GM23338 (cell line): Measurements from ENCODE around the gene UBN1. TPM values are rescaled to one million over a fixed set of nuclear protein-coding genes. Genes with fewer than 3 reads are reported as not detected.

Experiments used
- ATAC-seq: fragments of 200-7000 bp; cut with Tn5 transposase; 3 replicates; pipeline ENCODE4 v1.9.1; 2020
- DNase-seq: peaks from one replicate; pipeline ENCODE4 v3.0.0-alpha.2; 2015; ENCODE audit warnings: low spot score
- H2AFZ ChIP-seq: fragments of 200-600 bp; sonication (generic); 2 replicates; pipeline ENCODE4 v1.8.0; 2016; ENCODE audit warnings: antibody characterized with exemption, mild to moderate bottlenecking, moderate library complexity
- H3F3A ChIP-seq: fragments of 200-600 bp; sonication (generic); replicated peaks from 2 replicates; pipeline ENCODE4 v1.8.0; 2017; ENCODE audit warnings: antibody characterized with exemption, mixed run types, low read depth
- H3K27ac ChIP-seq: fragments of 200-600 bp; sonication (generic); 2 replicates; pipeline ENCODE4 v1.6.1; 2016; ENCODE audit warnings: low read depth
- H3K27me3 ChIP-seq: fragments of 200-600 bp; sonication (generic); 2 replicates; pipeline ENCODE4 v1.8.0; 2016; ENCODE audit warnings: mild to moderate bottlenecking, mixed run types, moderate library complexity; ENCODE audit not compliant: insufficient read depth
- H3K36me3 ChIP-seq: fragments of 200-600 bp; sonication (generic); 2 replicates; pipeline ENCODE4 v1.8.0; 2016; ENCODE audit warnings: mild to moderate bottlenecking; ENCODE audit not compliant: insufficient read depth
- H3K4me1 ChIP-seq: fragments of 200-600 bp; sonication (generic); 2 replicates; pipeline ENCODE4 v1.8.0; 2016; ENCODE audit warnings: mild to moderate bottlenecking, moderate library complexity; ENCODE audit not compliant: insufficient read depth
- H3K4me2 ChIP-seq: fragments of 200-600 bp; sonication (generic); 2 replicates; pipeline ENCODE4 v1.7.1; 2017; ENCODE audit warnings: mixed run types
- H3K4me3 ChIP-seq: fragments of 200-600 bp; sonication (generic); 2 replicates; pipeline ENCODE4 v1.6.1; 2016; ENCODE audit warnings: mixed run types
- H3K79me2 ChIP-seq: fragments of 200-600 bp; sonication (generic); replicated peaks from 2 replicates; pipeline ENCODE4 v1.8.0; 2017; ENCODE audit warnings: mild to moderate bottlenecking; ENCODE audit not compliant: insufficient read depth
- H3K9me2 ChIP-seq: fragments of 200-600 bp; sonication (generic); 2 replicates; pipeline ENCODE4 v1.8.0; 2017; ENCODE audit not compliant: insufficient read depth
- H4K20me1 ChIP-seq: fragments of 200-600 bp; sonication (generic); replicated peaks from 2 replicates; pipeline ENCODE4 v1.8.0; 2017; ENCODE audit warnings: mild to moderate bottlenecking; ENCODE audit not compliant: insufficient read depth
- H3K27ac Mint-ChIP-seq: 2 replicates; pipeline ENCODE4 v1.8.0; 2020; ENCODE audit warnings: inconsistent platforms, mild to moderate bottlenecking, moderate library complexity, mixed read lengths
- H3K27me3 Mint-ChIP-seq: 3 replicates; pipeline ENCODE4 v1.8.0; 2022; ENCODE audit warnings: low read depth, mild to moderate bottlenecking, moderate library complexity, mixed read lengths, inconsistent platforms; ENCODE audit not compliant: insufficient read depth, poor library complexity
- H3K36me3 Mint-ChIP-seq: 3 replicates; pipeline ENCODE4 v1.8.0; 2021; ENCODE audit warnings: low read depth, mild to moderate bottlenecking, inconsistent platforms, moderate library complexity, mixed read lengths
- H3K4me1 Mint-ChIP-seq: 3 replicates; pipeline ENCODE4 v1.8.0; 2020; ENCODE audit warnings: mild to moderate bottlenecking, inconsistent platforms, mixed read lengths
- H3K4me3 Mint-ChIP-seq: 3 replicates; pipeline ENCODE4 v1.8.0; 2021; ENCODE audit warnings: moderate library complexity, mild to moderate bottlenecking, inconsistent platforms, mixed read lengths
- H3K9me3 Mint-ChIP-seq: 3 replicates; pipeline ENCODE4 v1.8.0; 2020; ENCODE audit warnings: moderate library complexity, mild to moderate bottlenecking, inconsistent platforms, mixed read lengths
- EZH2phosphoT487 ChIP-seq: fragments of 200-600 bp; sonication (generic); IDR thresholded peaks from one replicate; pipeline ENCODE4 v1.8.1; 2018; ENCODE audit warnings: antibody characterized with exemption; ENCODE audit not compliant: unreplicated experiment
- NANOG ChIP-seq: IDR thresholded peaks from 2 replicates; pipeline ENCODE4 v1.6.1; 2016; ENCODE audit warnings: antibody characterized with exemption, borderline replicate concordance
- STAT1 ChIP-seq: IDR thresholded peaks from one replicate; pipeline ENCODE4 v1.6.1; 2016; ENCODE audit warnings: antibody characterized with exemption; ENCODE audit not compliant: unreplicated experiment
- ZNF114 ChIP-seq: fragments of 250-450 bp; sonication (Bioruptor Pico); IDR thresholded peaks from 2 replicates; pipeline ENCODE4 v1.5.0; 2020; ENCODE audit warnings: mild to moderate bottlenecking, moderate library complexity
- ZNF331 ChIP-seq: fragments of 250-450 bp; sonication (Bioruptor Pico); IDR thresholded peaks from 2 replicates; pipeline ENCODE4 v1.5.0; 2020; ENCODE audit warnings: low read depth, mild to moderate bottlenecking, moderate library complexity
- polyA plus RNA-seq: library from polyadenylated mRNA; unstranded; fragments of >200 nt; fragmentation: Nextera tagmentation; extraction: Ambion mirVana; gene quantifications from 2 replicates; pipeline ENCODE4 v1.2.1, GENCODE V29; 2016
- total RNA-seq: library from RNA; depleted of rRNA; stranded (reverse); fragments of >200 nt; shearing (Covaris generic); gene quantifications from 2 replicates; pipeline ENCODE4 v1.2.3, GENCODE V29; 2014
- TF ChIP-seq, protein P1 (sequence below): fragments of 250-450 bp; sonication (Bioruptor Pico); IDR thresholded peaks from 2 replicates; pipeline ENCODE4 v1.5.0; 2020; ENCODE audit warnings: mild to moderate bottlenecking, moderate library complexity
- TF ChIP-seq, protein P2 (sequence below): IDR thresholded peaks from one replicate; pipeline ENCODE4 v1.6.1; 2018; ENCODE audit warnings: antibody characterized with exemption; ENCODE audit not compliant: unreplicated experiment

UBN1 gene
- total and polyA plus RNA-seq, 2 experiments from 2014 or later: 18.3 to 46.8 TPM

DNA sequence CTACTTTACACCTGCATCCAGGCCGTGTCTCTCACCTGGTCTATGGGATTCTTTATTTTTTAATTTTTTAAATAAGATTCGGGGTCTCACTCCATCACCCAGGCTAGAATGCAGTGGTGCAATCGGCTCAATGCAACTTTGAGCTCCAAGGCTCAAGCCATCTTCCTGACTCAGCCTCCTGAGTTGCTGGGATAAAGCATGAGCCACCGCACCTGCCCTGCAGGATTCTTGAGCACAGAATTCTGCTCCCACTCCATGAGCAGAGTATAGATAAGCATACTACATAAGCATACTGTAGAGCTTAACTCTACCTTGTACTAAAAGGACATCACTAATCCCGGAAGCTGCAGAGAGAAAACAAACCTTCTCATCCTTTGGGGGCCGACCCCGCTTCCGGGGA is 15.7 kb upstream of the UBN1 start:
- Histone ChIP-seq H3K79me2 (peaks cover 14% of the 10 kb centered on the region), H3K36me3 (peaks cover 43% of the 10 kb centered on the region), H3K27me3 (no peaks in the 10 kb centered on the region), H3K4me3 (no peak overlapping the region), H3K27ac (no peak overlapping the region), H2AFZ (no peak overlapping the region), H3F3A (peaks cover 3% of the 10 kb centered on the region; the same call in 1 of the 2 replicates), H4K20me1 (peaks cover 32% of the 10 kb centered on the region), H3K9me2 (no peaks in the 10 kb centered on the region), H3K4me1 (no peaks in the 10 kb centered on the region), H3K4me2 (no peak overlapping the region)
- peaks cover 66% of the 10 kb centered on the region for H3K36me3 Mint-ChIP-seq
- DNase-seq: no peak
- TF ChIP-seq, protein P1, sequence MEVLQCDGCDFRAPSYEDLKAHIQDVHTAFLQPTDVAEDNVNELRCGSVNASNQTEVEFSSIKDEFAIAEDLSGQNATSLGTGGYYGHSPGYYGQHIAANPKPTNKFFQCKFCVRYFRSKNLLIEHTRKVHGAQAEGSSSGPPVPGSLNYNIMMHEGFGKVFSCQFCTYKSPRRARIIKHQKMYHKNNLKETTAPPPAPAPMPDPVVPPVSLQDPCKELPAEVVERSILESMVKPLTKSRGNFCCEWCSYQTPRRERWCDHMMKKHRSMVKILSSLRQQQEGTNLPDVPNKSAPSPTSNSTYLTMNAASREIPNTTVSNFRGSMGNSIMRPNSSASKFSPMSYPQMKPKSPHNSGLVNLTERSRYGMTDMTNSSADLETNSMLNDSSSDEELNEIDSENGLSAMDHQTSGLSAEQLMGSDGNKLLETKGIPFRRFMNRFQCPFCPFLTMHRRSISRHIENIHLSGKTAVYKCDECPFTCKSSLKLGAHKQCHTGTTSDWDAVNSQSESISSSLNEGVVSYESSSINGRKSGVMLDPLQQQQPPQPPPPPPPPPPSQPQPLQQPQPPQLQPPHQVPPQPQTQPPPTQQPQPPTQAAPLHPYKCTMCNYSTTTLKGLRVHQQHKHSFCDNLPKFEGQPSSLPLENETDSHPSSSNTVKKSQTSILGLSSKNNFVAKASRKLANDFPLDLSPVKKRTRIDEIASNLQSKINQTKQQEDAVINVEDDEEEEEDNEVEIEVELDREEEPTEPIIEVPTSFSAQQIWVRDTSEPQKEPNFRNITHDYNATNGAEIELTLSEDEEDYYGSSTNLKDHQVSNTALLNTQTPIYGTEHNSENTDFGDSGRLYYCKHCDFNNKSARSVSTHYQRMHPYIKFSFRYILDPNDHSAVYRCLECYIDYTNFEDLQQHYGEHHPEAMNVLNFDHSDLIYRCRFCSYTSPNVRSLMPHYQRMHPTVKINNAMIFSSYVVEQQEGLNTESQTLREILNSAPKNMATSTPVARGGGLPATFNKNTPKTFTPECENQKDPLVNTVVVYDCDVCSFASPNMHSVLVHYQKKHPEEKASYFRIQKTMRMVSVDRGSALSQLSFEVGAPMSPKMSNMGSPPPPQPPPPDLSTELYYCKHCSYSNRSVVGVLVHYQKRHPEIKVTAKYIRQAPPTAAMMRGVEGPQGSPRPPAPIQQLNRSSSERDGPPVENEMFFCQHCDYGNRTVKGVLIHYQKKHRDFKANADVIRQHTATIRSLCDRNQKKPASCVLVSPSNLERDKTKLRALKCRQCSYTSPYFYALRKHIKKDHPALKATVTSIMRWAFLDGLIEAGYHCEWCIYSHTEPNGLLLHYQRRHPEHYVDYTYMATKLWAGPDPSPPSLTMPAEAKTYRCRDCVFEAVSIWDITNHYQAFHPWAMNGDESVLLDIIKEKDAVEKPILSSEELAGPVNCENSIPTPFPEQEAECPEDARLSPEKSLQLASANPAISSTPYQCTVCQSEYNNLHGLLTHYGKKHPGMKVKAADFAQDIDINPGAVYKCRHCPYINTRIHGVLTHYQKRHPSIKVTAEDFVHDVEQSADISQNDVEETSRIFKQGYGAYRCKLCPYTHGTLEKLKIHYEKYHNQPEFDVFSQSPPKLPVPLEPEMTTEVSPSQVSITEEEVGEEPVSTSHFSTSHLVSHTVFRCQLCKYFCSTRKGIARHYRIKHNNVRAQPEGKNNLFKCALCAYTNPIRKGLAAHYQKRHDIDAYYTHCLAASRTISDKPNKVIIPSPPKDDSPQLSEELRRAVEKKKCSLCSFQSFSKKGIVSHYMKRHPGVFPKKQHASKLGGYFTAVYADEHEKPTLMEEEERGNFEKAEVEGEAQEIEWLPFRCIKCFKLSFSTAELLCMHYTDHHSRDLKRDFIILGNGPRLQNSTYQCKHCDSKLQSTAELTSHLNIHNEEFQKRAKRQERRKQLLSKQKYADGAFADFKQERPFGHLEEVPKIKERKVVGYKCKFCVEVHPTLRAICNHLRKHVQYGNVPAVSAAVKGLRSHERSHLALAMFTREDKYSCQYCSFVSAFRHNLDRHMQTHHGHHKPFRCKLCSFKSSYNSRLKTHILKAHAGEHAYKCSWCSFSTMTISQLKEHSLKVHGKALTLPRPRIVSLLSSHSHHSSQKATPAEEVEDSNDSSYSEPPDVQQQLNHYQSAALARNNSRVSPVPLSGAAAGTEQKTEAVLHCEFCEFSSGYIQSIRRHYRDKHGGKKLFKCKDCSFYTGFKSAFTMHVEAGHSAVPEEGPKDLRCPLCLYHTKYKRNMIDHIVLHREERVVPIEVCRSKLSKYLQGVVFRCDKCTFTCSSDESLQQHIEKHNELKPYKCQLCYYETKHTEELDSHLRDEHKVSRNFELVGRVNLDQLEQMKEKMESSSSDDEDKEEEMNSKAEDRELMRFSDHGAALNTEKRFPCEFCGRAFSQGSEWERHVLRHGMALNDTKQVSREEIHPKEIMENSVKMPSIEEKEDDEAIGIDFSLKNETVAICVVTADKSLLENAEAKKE (CRISPR knock-in tag): no peak
- TF ChIP-seq, protein P2, sequence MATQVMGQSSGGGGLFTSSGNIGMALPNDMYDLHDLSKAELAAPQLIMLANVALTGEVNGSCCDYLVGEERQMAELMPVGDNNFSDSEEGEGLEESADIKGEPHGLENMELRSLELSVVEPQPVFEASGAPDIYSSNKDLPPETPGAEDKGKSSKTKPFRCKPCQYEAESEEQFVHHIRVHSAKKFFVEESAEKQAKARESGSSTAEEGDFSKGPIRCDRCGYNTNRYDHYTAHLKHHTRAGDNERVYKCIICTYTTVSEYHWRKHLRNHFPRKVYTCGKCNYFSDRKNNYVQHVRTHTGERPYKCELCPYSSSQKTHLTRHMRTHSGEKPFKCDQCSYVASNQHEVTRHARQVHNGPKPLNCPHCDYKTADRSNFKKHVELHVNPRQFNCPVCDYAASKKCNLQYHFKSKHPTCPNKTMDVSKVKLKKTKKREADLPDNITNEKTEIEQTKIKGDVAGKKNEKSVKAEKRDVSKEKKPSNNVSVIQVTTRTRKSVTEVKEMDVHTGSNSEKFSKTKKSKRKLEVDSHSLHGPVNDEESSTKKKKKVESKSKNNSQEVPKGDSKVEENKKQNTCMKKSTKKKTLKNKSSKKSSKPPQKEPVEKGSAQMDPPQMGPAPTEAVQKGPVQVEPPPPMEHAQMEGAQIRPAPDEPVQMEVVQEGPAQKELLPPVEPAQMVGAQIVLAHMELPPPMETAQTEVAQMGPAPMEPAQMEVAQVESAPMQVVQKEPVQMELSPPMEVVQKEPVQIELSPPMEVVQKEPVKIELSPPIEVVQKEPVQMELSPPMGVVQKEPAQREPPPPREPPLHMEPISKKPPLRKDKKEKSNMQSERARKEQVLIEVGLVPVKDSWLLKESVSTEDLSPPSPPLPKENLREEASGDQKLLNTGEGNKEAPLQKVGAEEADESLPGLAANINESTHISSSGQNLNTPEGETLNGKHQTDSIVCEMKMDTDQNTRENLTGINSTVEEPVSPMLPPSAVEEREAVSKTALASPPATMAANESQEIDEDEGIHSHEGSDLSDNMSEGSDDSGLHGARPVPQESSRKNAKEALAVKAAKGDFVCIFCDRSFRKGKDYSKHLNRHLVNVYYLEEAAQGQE: no peak
- no peak for TF ChIP-seq NANOG
- no peak for TF ChIP-seq STAT1
- no peak for TF ChIP-seq EZH2phosphoT487
- no peak for TF ChIP-seq ZNF114 (CRISPR knock-in tag)
- no peak for TF ChIP-seq ZNF331 (CRISPR knock-in tag)
- no peak overlapping the region for H3K4me3 Mint-ChIP-seq
- no peaks in the 10 kb centered on the region for H3K9me3 Mint-ChIP-seq
- H3K4me1 Mint-ChIP-seq: no peaks in the 10 kb centered on the region
- H3K27ac Mint-ChIP-seq: no peak overlapping the region
- H3K27me3 Mint-ChIP-seq: peaks cover 3% of the 10 kb centered on the region
- no peak for ATAC-seq
